Stimulated activated CD4-positive, alpha-beta T cell treated with anti-CD3 and anti-CD28 coated beads, Interleukin-2, amount 100 ng/mL, for 48 hours (primary cell): ENCODE results near the gene ETV6.
A peak's percentile ranks its signal among the peaks of the same experiment; 100 is the strongest.

Experiments
- DNase-seq, 2 donors: peaks; one replicate each; pipeline ENCODE4 v3.0.0-alpha.2; 2020

Gene ETV6

GRCh38 chr12:11763760-11764520, 114.5 kb downstream of the ETV6 start:
- DNase-seq = no peak

- DNase-seq = no peak
These were observed 115.4 kb downstream of the ETV6 start for GRCh38 chr12:11764837-11765236.

- DNase-seq = no peak
These were observed 115.9 kb downstream of the ETV6 start for GRCh38 chr12:11765421-11765816.

GRCh38 chr12:11765817-11766794, 116.6 kb downstream of the ETV6 start:
- DNase-seq = peak; percentile 56 to 58

- DNase-seq = no peak
These were observed 117.7 kb downstream of the ETV6 start for GRCh38 chr12:11767029-11767724.

GRCh38 chr12:11767798-11768197, 118.3 kb downstream of the ETV6 start:
- no peak for DNase-seq

- no peak for DNase-seq
These were observed 118.9 kb downstream of the ETV6 start for GRCh38 chr12:11768233-11768965.

GRCh38 chr12:11769723-11770514, 120.4 kb downstream of the ETV6 start:
- DNase-seq = no peak

GRCh38 chr12:11771356-11771755, 121.9 kb downstream of the ETV6 start:
- DNase-seq = no peak

GRCh38 chr12:11771895-11772502, 122.5 kb downstream of the ETV6 start:
- no peak for DNase-seq

- no peak for DNase-seq
These were observed 124.6 kb downstream of the ETV6 start for GRCh38 chr12:11773889-11774677.

GRCh38 chr12:11774821-11775220, 125.3 kb downstream of the ETV6 start:
- no peak for DNase-seq

GRCh38 chr12:11776316-11776715, 126.8 kb downstream of the ETV6 start:
- DNase-seq = no peak

- no peak for DNase-seq
These were observed 128.0 kb downstream of the ETV6 start for GRCh38 chr12:11777451-11777850.

- DNase-seq = no peak
These were observed 128.5 kb downstream of the ETV6 start for GRCh38 chr12:11777962-11778361.

- DNase-seq = no peak
These were observed 129.5 kb downstream of the ETV6 start for GRCh38 chr12:11778713-11779685.

- DNase-seq = no peak
These were observed 131.1 kb downstream of the ETV6 start for GRCh38 chr12:11780521-11781101.

- no peak for DNase-seq
These were observed 133.5 kb downstream of the ETV6 start for GRCh38 chr12:11782914-11783420.
